ENCODE data around the gene NHSL2.

DNA sequence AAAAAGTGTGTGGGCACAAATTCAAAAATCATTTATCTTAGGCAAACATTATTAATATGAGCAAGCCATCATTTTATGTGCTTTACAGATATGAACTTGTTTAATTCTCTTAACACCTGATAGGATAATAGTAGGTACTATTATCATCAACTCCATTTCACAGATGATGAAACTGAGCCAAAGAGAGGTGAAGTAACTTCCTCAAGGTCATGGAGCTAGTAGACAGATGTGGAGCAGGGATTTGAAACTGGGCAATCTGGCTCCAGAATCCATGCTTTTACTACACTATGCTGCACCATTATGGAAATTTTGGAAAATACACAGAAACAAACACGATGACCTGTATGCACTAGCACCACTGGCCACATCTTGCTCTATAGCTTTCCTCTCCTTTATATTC lies 269.9 kb downstream of the NHSL2 start:
- TF ChIP-seq, protein P1, sequence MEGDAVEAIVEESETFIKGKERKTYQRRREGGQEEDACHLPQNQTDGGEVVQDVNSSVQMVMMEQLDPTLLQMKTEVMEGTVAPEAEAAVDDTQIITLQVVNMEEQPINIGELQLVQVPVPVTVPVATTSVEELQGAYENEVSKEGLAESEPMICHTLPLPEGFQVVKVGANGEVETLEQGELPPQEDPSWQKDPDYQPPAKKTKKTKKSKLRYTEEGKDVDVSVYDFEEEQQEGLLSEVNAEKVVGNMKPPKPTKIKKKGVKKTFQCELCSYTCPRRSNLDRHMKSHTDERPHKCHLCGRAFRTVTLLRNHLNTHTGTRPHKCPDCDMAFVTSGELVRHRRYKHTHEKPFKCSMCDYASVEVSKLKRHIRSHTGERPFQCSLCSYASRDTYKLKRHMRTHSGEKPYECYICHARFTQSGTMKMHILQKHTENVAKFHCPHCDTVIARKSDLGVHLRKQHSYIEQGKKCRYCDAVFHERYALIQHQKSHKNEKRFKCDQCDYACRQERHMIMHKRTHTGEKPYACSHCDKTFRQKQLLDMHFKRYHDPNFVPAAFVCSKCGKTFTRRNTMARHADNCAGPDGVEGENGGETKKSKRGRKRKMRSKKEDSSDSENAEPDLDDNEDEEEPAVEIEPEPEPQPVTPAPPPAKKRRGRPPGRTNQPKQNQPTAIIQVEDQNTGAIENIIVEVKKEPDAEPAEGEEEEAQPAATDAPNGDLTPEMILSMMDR (IDR thresholded peaks at IDR 0.05) = no peak
- TF ChIP-seq POLR2A (IDR thresholded peaks at IDR 0.05) = no peak

Data from lower leg skin (tissue), 3 donors.